Stimulated activated CD4-positive, alpha-beta T cell treated with anti-CD3 and anti-CD28 coated beads, Interleukin-15, amount 100 ng/mL, for 48 hours (primary cell): ENCODE measurements around the gene CHI3L2.
A peak's percentile ranks its signal among the peaks of the same experiment; 100 is the strongest.
"Not testable (repeated sequence)": the region's sequence is repeated elsewhere in the genome, so short reads cannot be mapped to it uniquely, and the experiment has no call there.

Source experiments
- DNase-seq, 2 donors: peaks; one replicate each; pipeline ENCODE4 v3.0.0-alpha.2; 2020; ENCODE audit warnings: low read depth in 2 of 2

CHI3L2 gene

DNA sequence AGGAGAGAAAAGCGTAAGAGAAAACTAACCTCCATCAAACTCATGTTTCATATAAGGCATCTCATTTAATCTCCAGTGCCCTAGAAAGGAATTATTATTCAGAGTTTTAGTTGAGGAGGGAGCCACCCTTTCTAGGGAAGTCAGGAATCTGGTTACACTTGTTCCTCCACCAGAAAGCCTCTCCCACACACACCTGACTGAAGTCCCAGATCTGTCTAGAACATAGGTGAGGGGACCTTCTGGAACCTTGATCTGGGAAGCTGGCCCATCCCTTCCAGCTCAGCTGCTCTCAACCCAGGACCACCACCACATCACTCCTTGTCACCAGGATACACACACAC, 25.2 kb upstream of the CHI3L2 start:
- DNase-seq = no peak

GRCh38 chr1:111202707-111203623, 24.5 kb upstream of the CHI3L2 start:
- DNase-seq = no peak

GRCh38 chr1:111203681-111204200, 23.8 kb upstream of the CHI3L2 start:
- peak; percentile 80 to 81 for DNase-seq

DNA sequence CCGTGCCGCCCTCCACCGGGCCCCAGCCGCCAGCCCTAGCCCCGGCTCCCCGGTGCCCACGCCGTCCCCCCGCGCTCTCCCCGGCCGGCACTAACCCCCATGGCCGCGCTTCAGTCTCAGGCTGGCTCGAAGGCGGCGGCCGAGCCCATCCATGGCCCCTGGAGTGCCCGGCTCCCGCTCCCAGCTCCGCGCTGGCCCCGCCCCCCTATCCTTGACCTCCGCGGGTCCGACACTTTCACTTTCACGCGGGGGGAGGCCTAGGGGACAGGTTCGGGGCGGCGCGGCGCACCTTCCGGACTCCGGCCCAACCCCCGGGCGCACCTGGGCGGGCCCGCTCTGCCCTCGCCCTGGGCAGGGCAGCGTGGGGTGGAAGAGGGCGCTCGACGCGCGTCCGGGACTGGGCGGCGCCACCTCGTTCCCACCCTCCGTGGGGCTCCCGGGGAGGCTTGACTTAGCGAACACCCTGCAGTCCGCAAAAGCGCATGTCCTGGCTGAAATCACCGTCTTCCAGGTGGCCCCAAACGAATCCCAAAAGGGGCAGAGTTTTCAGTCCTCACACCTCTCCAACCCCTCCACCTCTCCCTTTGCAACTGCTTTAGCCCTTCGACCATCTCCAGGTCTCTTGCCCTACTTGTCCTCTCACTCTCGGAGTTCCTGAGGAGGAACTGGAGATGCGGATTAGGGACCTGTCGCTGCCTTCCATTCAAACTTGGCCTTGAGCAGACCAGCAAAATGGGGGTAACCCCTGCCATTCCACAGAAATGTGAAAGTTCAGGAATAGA, 23.1 kb upstream of the CHI3L2 start:
- peak in 1 of 2 donors; percentile 39 for DNase-seq

DNA sequence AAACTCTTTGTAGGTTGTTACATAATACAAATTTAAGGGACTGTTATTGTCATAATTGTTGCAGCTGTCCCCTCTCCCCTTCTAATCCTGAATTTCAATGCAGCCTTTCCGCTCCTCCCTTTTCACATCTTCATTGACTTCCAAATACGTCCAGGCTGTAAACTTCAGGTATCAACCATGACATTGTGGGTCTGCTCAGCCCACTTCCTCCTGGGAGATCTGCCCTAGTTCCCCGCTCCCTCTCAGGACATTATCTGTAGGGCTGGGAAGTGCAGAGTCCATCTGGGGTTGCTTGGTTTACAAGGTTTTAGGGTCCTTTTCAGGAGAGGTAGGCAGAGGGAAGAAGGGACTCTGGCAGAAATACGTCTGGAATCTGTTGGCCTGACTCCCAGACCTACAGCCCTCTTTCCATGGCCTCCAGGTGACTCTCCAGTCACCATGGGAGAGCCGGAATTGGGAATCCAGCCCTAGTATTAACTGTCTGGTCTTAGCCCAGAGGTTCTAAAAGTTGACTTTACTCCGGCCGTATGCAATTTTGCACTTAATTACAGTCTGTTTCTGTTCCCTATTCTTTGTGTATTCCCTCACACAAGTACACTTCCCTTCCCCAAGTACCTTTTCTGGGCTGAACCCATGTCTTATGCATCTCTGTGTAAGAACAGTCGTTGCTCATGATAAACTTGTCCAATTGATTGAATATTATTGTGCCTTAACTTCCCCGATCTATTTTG, 22.4 kb upstream of the CHI3L2 start:
- DNase-seq = no peak

DNA sequence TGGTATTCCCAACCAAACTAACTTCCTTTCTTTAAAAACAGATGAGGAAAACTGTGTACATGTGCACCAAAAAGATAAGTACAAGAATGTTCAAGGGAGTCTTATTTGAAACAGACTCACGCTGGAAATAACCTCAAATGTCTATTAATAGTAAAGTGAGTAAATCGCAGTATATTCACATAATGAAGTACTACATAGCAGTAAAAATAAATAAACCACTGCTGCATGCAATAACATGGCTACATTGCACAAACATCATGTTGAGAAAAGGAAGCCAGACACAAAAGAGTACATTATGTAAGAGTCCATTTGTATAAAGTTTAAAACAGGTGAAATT, 21.8 kb upstream of the CHI3L2 start:
- DNase-seq = no peak

GRCh38 chr1:111208921-111209320, 18.6 kb upstream of the CHI3L2 start:
- no peak for DNase-seq

GRCh38 chr1:111209622-111210021, 17.9 kb upstream of the CHI3L2 start:
- no peak for DNase-seq

DNA sequence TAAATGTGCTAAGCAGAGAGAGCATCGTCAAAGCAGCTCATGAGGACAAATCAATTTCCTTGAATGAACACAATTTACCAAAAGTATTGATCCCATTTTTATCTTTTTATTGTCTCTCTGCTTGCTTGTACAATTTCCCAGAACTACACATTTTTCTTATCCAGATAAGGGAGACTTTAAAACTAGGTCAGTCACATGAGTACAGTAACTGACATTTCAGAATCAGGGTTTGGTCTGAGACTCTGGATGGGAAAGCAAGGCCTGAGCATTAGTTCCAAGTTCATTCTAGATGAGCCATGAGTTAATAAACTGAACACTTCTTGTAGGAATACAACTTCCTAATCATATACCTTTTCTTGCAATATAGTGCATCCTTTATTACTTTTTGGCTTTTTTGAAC, 15.6 kb upstream of the CHI3L2 start:
- no peak for DNase-seq

DNA sequence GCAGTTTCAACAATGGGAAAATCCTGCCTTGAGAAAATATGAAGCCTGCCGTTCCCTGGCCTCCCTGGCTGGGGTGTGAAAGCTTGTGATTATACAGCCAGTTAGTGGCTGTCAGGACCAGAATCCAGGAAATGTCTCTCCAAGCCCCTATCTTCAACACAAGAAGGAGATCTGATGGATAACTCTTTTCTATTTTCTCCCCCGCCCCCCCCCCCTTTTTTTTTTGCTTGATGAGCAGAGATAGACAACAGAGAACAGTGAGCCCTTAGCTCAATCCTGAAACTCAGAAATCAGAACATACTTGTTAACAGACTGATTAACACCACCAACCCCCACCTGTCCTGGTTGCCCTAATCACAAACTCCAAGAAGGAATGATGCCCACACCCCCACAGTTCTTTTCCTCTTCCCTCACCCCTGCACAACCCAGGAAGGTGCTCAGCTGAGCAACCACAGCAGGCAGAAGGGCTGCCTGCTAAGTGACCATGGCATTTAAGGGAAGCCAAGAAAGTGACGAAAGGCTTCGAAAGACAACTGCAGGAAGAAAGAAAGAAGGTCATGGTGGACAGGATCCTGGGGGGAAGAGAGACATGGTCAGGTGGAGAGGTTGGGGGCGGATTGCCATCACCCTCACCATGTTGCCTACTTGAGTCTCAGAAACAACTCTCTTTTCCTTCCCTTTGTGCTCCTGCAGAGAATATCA, 14.7 kb upstream of the CHI3L2 start:
- DNase-seq = no peak

DNA sequence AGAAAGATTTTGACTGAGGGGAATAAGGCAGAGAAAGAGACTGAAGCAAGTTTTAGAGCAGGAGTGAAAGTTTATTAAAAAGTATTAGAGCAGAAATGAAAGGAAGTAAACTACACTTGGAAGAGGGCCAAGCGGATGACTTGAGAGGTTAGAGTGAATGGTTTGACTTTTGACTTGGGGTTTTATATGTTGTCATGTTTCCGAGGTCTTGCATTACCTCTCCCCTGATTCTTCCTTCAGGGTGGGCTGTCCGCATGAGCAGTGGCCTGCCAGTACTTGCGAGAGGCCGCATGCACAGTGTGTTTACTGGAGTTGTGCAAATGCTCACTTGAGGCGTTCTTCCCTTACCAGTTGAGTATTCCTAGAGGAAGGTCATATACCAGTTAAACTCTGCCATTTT, 14.1 kb upstream of the CHI3L2 start:
- no peak for DNase-seq

DNA sequence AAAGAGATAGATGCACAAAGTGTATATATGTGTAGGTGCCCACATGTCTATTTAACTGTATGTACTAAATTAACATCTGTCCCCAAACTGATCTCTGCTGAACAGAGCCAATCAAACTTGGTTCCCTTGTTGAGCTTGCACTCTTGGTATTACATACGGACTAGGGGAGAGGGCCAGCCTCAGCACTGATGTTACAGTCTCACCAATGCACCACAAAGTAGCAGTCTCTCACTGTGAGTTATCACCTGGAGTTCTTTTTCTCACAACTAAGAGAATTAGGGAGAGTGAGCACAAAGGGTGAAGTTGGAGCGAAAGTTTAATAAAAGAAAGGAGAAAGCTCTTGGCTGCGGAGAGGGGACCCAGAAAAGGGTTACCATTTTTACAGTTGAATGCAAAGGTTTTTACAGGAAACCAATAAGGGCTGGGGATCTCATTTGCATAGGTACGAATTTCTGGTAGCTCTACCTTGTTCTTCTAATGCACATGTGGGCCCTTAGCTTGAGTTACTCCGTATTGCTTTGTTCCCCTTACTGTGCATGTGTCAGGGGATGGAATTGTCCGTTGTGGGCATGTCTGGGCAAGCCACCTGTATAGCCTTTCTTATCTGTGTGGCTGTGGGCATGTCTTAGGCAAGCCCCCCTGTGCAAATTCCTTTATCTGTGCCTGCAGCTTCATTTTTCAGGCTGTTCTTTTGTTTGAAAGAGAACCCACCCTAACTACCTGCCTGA, 13.3 kb upstream of the CHI3L2 start:
- no peak for DNase-seq

- DNase-seq = peak in 1 of 2 donors; percentile 49
These were observed 12.6 kb upstream of the CHI3L2 start for GRCh38 chr1:111214884-111215283.

- DNase-seq = not testable (repeated sequence)
These were observed 12.2 kb upstream of the CHI3L2 start for GRCh38 chr1:111215285-111215684.

GRCh38 chr1:111216751-111217150, 10.8 kb upstream of the CHI3L2 start:
- no peak for DNase-seq

DNA sequence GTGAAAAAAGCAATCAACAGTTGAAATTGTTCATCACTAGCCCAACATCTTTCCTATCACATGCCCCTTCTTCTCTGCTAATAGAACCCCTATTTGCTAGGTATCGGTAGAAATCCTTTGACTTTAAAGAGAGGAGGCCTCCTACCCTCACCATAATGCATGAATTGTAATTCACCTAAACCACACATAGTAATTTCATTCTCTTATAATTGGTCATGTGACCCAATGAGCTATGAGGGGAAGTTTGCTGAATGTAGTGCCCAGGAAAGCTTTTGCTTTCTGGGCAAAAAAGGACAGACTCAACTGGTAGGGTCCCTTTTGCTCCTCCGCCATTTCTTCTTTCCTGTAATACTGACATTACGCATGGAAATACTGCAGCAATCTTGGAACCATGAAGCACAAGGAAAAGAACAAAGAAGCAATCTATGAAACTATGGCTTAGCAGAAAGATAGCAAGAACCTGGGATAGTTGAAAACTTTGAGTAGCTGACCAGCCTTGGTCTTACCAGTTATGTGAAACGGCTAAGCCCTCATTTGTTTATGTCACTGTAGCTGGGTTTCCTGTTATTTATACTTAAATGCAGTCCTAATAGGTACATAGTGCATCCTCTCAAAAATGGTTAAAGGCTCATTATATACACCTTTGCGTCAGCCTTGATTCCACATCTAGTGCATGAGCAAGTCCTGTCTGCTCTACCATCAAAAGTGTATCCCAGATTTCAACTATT, 10.2 kb upstream of the CHI3L2 start:
- no peak for DNase-seq

- no peak for DNase-seq
These were observed 8.6 kb upstream of the CHI3L2 start for GRCh38 chr1:111218701-111219556.

GRCh38 chr1:111219557-111220286, 7.8 kb upstream of the CHI3L2 start:
- no peak for DNase-seq
